NT2/D1 (cell line): ENCODE results near the gene TMEM100.
"Not testable (repeated sequence)": the region's sequence is repeated elsewhere in the genome, so short reads cannot be mapped to it uniquely, and the experiment has no call there.

Source experiments
- DNase-seq: peaks from one replicate; pipeline ENCODE4 v3.0.0-alpha.2; 2011; ENCODE audit warnings: low read depth, low spot score
- H3K27me3 ChIP-seq: 2 replicates; pipeline ENCODE4 v1.6.0; 2011; ENCODE audit warnings: mild to moderate bottlenecking; ENCODE audit not compliant: insufficient read length, insufficient read depth
- H3K36me3 ChIP-seq: 2 replicates; pipeline ENCODE4 v1.6.1; 2011; ENCODE audit warnings: mild to moderate bottlenecking, low read length, mixed read lengths; ENCODE audit not compliant: insufficient read depth, insufficient read length
- H3K4me1 ChIP-seq: 2 replicates; pipeline ENCODE4 v1.5.1; 2011; ENCODE audit not compliant: insufficient read depth, insufficient read length
- H3K4me3 ChIP-seq: 2 replicates; pipeline ENCODE4 v1.5.1; 2011; ENCODE audit warnings: low read depth; ENCODE audit not compliant: insufficient read length
- H3K9ac ChIP-seq: 2 replicates; pipeline ENCODE4 v1.6.0; 2011; ENCODE audit warnings: low read depth; ENCODE audit not compliant: insufficient read length
- H3K9me3 ChIP-seq: 2 replicates; pipeline ENCODE4 v1.5.1; 2011; ENCODE audit warnings: mild to moderate bottlenecking, low read length; ENCODE audit not compliant: insufficient read depth
- SUZ12 ChIP-seq: IDR thresholded peaks from 2 replicates; pipeline ENCODE4 v1.6.1; 2011; ENCODE audit not compliant: insufficient read length, insufficient read depth; ENCODE audit errors: extremely low read depth
- YY1 ChIP-seq: IDR thresholded peaks from 2 replicates; pipeline ENCODE4 v1.6.1; 2011; ENCODE audit not compliant: insufficient read length, insufficient read depth
- ZNF274 ChIP-seq: IDR thresholded peaks from 2 replicates; pipeline ENCODE4 v1.6.1; 2011; ENCODE audit warnings: mild to moderate bottlenecking, low read depth, low read length

The TMEM100 gene

DNA sequence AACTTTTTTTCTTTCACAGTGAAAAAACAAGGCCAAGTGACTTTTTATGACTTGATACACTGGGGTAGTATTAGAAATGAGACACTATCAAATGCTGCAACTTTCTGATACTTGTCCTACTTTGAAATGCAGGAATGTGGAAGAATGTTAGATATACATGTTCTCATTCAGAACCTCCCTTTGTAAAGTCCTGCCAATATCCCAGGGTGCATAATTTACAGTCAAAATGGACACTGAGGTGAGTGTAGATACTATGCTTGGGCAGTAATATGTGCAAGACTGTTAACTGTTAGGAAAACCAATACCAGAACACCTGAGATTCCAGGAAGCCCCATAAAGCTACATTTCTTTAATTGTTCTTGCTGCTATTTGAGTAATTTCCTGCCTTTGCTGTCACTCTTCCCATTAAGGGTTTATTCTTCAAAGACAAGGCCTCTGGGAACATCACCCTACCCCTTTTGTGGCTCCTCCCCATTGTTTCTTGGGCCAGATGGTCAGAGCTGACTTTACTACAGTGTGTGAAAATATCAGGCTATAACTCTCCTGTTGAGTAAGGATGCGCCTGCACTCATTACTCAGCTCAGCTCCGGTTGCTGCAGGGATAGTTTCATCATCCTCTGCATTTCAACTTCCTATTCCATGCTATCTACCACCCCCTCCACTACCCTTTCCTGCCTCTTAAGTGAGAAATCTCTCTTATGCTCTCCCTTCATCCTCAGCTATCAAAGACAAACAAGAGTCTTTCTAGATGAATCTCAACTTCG lies 48.7 kb downstream of the TMEM100 start:
- Histone ChIP-seq H3K4me3 (no peak overlapping the region), H3K9ac (no peak overlapping the region), H3K27me3 (no peaks in the 10 kb centered on the region), H3K9me3 (peaks cover 12% of the 10 kb centered on the region; the same call in 1 of the 2 replicates), H3K4me1 (peaks cover under 1% of the 10 kb centered on the region), H3K36me3 (no peaks in the 10 kb centered on the region)
- DNase-seq: no peak
- TF ChIP-seq ZNF274 (no peak), SUZ12 (no peak)

DNA sequence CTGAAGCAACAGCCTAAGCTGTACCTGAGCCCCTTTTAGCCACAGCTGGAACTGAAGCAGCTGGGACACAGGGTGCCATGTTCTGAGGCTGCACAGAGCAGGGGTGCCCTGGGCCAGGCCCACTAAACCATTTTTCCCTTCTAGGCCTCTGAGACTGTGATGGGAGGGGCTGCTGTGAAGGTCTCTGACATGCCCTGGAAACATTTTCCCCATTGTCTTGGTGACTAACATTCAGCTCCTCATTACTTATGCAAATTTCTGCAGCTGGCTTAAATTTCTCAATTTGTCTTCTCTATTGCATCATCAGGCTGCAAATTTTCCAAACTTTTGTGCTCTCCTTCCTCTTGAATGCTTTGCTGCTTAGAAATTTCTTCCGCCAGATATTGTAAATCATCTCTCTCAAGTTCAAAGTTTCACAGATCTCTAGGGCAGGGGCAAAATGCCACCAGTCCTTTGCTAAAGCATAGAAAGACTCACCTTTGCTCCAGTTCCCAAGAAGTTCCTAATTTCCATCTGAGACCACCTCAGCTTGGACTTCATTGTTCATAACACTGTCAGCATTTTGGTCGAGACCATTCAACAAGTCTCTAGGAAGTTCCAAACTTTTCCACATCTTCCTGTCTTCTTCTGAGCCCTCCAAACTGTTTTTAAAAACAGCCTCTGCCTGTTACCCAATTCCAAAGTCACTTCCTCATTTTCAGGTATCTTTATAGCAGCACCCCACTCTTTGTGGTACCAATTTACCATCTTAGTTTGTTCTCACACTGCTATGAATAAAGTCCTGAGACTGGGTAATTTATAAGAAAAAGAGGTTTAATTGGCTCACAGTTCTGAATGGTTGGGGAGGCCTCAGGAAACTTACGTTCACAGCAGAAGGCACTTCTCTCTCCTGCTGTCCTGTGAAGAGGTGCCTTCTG lies 49.8 kb downstream of the TMEM100 start:
- no peak for DNase-seq

GRCh38 chr17:55672010-55672409 lies 50.7 kb downstream of the TMEM100 start:
- H3K36me3 ChIP-seq, H3K27me3 ChIP-seq, H3K4me3 ChIP-seq, H3K9ac ChIP-seq, DNase-seq: not testable (repeated sequence)
- peaks cover 12% of the 10 kb centered on the region; the same call in 1 of the 2 replicates for H3K9me3 ChIP-seq
- peaks cover 11% of the 10 kb centered on the region for H3K4me1 ChIP-seq

More for the DNA sequence above, 49.8 kb downstream of the TMEM100 start:
- no peak for TF ChIP-seq YY1
- TF ChIP-seq SUZ12: no peak
- TF ChIP-seq ZNF274: no peak
- no peaks in the 10 kb centered on the region for H3K27me3 ChIP-seq
- H3K4me1 ChIP-seq: peaks cover 8% of the 10 kb centered on the region
- no peak overlapping the region for H3K9ac ChIP-seq
- peaks cover 12% of the 10 kb centered on the region; the same call in 1 of the 2 replicates for H3K9me3 ChIP-seq
- no peaks in the 10 kb centered on the region for H3K36me3 ChIP-seq
- no peak overlapping the region for H3K4me3 ChIP-seq
